ENCODE data around the gene HAX1. TPM values are rescaled to one million over a fixed set of nuclear protein-coding genes. Genes with fewer than 3 reads are reported as not detected.

The HAX1 gene
- 125 and 146 TPM in 2 replicates for total RNA-seq

GRCh38 chr1:154272217-154272998, at the start of gene HAX1:
TSS of gene HAX1 (plus strand) at chr1:154272629. CDS start at chr1:154272724, 95 bp downstream.

GRCh38 chr1:154320882-154321608, 48.6 kb downstream of the HAX1 start, which contains the start of gene AQP10:
TSS of gene AQP10 (plus strand) at chr1:154321093. CDS start at chr1:154321156, 63 bp downstream.

GRCh38 chr1:154324669-154325582, 52.5 kb downstream of the HAX1 start, which contains the start of gene ATP8B2:
TSS of gene ATP8B2 (plus strand) at chr1:154325525. CDS start at chr1:154328142, 2,617 bp downstream.

Other genes with a start within 250 kb of the HAX1 start
- gene NUP210L, start 117.6 kb upstream of the HAX1 start, total RNA-seq, result under 0.01 and 0.12 TPM in 2 replicates
- 485 and 1,214 TPM in 2 replicates for gene TPM3, start 80.5 kb upstream of the HAX1 start, total RNA-seq
- gene CFAP141, start 66.3 kb upstream of the HAX1 start, total RNA-seq, result not detected in 2 replicates
- gene UBAP2L, start 51.7 kb upstream of the HAX1 start, total RNA-seq, result 60.0 and 87.3 TPM in 2 replicates
- gene AQP10, start 48.5 kb downstream of the HAX1 start, total RNA-seq, result under 0.01 TPM in 1 of 2 replicates, not detected in the other
- gene ATP8B2, start 52.9 kb downstream of the HAX1 start, total RNA-seq, result 159 and 234 TPM in 2 replicates
- gene IL6R, start 132.7 kb downstream of the HAX1 start, total RNA-seq, result 9.3 and 11.9 TPM in 2 replicates
- not detected in 2 replicates for gene TDRD10, start 229.6 kb downstream of the HAX1 start, total RNA-seq
- gene SHE, start 229.8 kb downstream of the HAX1 start, total RNA-seq, result under 0.01 and 0.12 TPM in 2 replicates